ENCODE data around the gene NHERF2.

- TF ChIP-seq CTCF (IDR thresholded peaks at IDR 0.05; ENCODE audit: insufficient read depth, low read length, poor library complexity, severe bottlenecking) (no peak), EZH2phosphoT487 (conservative IDR thresholded peaks at IDR 0.05; ENCODE audit: low read length) (no peak)
Measured at GRCh38 chr16:2058420-2058819, 31.7 kb downstream of the NHERF2 start.
